Stimulated activated CD8-positive, alpha-beta memory T cell treated with anti-CD3 and anti-CD28 coated beads, Interleukin-4, amount 100 ng/mL, for 24 hours (primary cell): ENCODE results near the gene CC2D2A.
"Not testable (repeated sequence)": the region's sequence is repeated elsewhere in the genome, so short reads cannot be mapped to it uniquely, and the experiment has no call there.

Source experiments
- DNase-seq: peaks from one replicate; pipeline ENCODE4 v3.0.0-alpha.2; 2020; ENCODE audit warnings: low read depth

Gene CC2D2A

GRCh38 chr4:15558561-15558960 is 88.9 kb downstream of the CC2D2A start:
- no peak for DNase-seq

GRCh38 chr4:15562114-15562513 is 92.4 kb downstream of the CC2D2A start:
- no peak for DNase-seq

- DNase-seq: no peak
Measured at GRCh38 chr4:15562623-15563022, 92.9 kb downstream of the CC2D2A start.

DNA sequence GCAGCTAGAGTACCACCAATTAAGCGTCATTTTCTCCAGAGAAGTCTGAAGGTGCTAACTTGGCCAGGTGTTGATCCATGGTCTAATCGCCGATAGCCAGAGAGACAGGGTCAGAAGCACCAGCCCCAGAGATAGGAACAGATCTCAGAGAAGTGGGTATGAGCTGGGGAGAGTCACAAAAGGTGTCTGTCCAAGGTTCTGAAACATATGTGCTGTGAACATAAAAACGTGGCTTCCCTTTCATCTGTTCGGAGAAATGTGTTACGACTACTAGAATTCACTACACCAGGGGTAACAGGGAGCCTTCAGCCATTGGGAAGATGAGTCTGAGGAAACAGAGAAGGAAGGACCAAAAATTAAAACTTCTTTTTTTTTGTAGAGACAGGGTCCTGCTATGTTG is 94.2 kb downstream of the CC2D2A start:
- no peak for DNase-seq

DNA sequence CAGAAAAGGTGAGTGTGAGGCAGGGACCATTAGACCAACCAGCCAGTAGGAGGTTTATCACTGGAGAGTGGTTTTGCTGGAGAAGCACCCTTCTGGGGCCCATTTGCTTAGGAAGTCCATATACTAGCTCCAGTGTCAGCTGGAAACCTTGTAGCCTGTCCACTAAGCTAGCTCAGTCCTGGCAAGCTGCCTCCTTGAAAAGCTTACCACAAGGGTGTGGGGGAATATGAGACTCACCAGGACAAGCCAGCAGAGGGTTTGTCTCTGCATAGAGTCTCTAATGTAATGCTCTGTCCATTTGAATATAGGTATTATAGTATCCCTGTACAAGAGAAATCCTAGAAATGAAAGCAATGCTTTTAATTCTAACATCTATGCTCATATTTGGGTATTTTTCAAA is 99.1 kb downstream of the CC2D2A start:
- no peak for DNase-seq

DNA sequence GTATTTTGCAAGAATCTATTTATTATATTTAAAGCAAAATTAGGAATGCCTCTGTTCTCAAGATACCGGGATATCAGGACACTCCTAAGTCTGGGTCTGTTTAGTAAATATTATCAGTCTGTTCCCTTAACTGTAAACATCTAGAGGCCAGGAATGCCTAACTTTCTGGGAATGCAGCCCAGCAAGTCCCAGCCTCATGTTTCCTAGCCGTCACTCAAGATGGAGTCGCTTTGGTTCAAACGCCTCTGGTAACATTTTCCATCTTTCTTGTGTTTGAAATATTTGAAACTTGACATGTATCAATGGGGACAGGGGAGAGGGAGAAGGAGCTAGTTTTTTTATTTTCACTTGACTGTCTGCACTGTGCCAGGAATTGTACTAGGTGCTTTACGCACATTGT is 100.1 kb downstream of the CC2D2A start:
- no peak for DNase-seq

DNA sequence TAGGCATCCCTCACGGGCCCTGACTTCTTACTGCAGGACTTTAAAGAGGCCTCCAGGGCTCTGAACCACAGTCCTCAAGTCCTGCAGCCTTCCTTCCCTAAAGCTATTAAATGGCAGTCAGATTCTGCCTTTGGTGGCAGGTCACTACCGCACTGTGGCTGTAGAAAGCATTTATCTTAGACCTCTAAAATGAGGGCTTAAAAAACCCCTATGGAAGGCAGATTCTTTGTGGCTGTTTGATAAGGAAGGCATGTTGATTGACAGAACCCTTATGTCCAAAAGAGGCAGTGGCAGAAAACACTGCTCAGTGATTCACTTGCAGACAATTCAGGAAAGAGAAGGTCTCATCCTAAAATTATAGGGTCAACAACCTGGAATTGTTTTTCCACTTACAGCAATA is 106.3 kb downstream of the CC2D2A start:
- no peak for DNase-seq

- DNase-seq: no peak
Measured at GRCh38 chr4:15577508-15577907, 107.8 kb downstream of the CC2D2A start.

DNA sequence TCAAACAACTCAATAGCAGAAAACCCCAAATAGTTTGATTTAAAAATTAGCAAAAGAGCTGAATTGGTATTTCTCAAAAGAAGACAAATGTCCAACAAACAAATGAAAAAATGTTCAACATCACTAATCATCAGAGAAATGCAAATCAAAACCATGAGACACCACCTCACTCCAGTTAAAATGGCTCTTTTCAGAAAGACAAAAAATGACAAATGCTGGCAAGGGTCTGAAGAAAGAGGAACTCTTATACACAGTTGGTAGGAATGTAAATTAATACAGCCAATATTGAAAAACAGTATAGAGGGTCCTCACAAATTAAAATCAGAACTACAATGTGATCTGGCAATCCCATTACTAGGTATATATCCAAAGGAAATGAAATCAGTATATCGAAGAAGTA is 115.1 kb downstream of the CC2D2A start:
- DNase-seq: no peak

DNA sequence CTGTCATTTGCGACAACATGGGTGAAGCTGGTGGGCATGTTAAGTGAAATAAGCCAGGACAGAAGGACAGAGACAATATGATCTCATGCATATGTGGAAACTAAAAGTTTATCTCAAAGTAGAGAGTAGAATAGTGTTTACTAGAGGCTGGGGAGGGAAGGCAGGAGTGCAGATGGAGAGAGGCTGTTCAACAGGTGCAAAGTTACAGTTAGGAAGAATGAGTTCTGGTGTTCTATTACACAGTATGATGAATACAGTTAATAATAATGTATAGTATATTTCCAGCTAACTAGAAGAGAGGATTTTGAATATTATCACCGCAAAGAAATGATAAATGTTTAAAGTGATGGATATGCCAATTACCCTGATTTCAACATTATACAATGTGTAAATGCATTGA is 115.6 kb downstream of the CC2D2A start:
- DNase-seq: no peak

- no peak for DNase-seq
Measured at GRCh38 chr4:15586066-15586465, 116.4 kb downstream of the CC2D2A start.

DNA sequence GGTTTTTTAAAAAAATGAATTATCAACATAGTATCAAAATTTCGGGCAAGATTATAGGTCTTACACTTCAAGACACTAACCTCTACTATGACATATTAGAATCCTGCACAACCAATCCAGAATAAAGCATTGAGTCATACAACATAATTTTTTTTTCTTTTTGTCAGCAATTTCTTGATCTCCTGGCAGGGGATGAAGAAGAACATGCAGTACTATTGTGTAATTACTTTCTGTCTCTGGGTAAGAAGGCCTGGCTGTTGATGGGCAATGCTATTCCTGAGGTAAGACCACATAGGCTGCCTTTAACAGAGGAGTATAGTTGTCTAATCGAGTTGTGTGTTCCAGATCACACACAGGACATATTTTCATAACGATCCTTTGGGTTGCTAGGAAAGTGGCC is 118.0 kb downstream of the CC2D2A start:
- DNase-seq: no peak

DNA sequence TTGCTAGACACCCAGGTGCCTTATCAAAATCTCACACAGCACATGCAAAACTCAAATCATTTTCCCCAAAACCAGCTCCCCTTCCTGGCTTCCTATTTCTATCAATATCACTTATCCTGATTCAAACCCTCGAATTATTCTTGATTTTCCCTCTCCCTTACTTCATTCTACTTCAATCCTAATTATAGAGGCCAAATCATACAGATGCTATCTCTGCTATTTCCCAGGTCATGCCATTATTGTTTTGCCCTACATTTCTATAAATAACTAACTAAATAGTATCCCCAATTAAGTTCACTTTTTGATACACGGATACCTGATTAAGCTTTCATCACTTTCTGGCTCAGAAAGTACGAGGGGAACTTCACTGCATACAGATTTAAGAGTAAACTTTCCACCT is 123.1 kb downstream of the CC2D2A start:
- no peak for DNase-seq

- no peak for DNase-seq
Measured at GRCh38 chr4:15598644-15599043, 129.0 kb downstream of the CC2D2A start.

DNA sequence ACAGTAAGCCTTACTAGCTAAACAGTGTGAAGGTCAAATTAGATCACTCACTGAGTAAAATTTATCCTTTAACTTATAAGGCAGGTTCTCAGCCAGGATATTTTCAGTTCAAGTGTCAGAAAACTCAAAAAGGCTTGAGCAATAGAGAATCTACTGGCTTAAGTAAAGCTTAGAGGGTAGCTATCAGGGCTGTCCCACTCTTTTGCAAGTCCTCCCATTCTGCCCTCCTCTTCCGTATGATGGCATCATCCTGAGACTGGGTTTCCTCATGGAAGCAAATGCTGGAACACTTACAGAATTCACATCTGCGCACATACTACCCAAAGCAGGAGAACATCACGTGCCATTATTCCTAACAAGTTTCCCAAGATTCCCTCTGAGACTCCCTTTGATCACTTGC is 130.5 kb downstream of the CC2D2A start:
- DNase-seq: no peak

- DNase-seq: no peak
Measured at GRCh38 chr4:15601862-15602261, 132.2 kb downstream of the CC2D2A start.

GRCh38 chr4:15605537-15605936 is 135.9 kb downstream of the CC2D2A start:
- no peak for DNase-seq

DNA sequence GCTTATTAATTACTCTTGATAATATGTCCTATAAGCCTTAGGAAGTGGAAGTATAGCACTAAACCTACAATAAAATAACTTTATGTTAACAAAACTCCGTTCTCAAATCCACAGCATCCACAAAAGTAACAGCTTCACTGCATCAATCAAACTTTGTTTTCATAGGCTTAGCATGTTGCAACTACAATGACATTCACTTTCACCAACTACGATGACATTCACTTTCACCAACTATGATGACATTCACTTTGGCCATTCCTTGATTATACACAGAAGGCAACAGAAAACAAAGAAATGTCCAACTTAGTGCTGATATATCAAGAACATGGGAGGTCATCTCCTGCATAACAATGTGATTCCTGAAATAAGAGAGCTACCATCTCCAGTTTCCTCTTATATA is 141.2 kb downstream of the CC2D2A start:
- DNase-seq: no peak

- DNase-seq: no peak
Measured at GRCh38 chr4:15612136-15612535, 142.5 kb downstream of the CC2D2A start.

DNA sequence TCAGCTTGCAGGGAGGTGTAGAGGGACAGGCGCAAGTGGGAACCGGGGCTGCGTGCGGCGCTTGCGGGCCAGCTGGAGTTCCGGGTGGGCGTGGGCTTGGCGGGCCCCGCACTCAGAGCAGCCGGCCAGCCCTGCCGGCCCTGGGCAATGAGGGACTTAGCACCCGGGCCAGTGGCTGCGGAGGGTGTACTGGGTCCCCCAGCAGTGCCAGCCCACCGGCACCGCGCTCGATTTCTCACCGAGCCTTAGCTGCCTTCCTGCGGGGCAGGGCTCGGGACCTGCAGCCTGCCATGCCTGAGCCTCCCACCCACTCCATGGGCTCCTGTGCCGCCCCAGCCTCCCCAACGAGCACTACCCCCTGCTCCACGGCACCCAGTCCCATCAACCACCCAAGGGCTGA is 145.2 kb downstream of the CC2D2A start:
- DNase-seq: not testable (repeated sequence)

GRCh38 chr4:15617407-15617806 is 147.7 kb downstream of the CC2D2A start:
- not testable (repeated sequence) for DNase-seq

DNA sequence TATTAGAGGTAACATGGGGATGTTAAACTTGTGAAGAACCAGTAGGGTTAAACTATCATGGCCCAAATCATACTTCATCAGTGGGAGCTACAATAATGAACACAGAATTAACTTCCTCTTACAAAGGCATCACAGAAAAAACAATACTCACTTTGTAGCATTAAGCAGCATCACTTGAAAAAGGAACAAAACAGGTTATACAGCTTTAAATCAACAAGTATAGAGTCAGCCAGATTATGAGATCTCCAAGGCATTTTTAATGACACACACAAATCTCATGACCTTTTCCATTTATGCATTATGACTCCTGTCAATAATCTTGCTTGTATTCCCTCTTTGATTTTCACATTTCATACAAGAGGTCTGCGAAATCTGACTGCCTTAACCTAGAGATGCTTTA is 167.1 kb downstream of the CC2D2A start:
- no peak for DNase-seq

- DNase-seq: no peak
Measured at GRCh38 chr4:15638418-15638817, 168.7 kb downstream of the CC2D2A start.

- no peak for DNase-seq
Measured at GRCh38 chr4:15648600-15648999, 178.9 kb downstream of the CC2D2A start.

DNA sequence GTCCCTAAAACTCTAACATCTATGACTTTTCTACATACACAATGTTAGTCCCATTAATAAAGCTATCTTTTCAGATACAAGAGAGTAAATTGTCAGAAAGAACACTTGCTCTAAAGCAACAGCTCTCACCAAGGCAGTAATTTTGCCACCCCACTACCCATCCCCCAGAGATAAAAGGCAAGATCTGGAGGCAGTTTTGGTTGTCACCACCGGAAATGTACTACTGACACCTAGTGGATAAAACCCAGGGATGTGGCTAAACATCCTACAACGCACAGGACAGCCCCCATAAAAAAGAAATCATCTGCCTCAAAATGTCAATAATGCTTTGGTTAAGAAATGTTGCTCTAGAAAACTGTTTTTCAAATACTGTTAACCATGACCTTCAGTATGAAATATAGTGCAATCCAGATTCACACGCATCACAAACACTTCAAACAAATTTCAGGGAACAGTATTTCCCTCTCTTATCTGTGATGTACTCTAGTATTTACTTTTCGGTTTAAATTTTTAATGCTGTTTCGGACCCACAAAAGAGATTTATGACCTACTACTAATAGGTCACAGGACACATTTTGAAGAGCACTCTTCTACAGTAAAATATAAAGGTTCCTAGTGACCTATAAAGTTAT is 180.3 kb downstream of the CC2D2A start:
- DNase-seq: no peak
